AG09319 (cell line): Measurements from ENCODE around the gene GLI3.

Source experiments
- DNase-seq: peaks from one replicate; pipeline ENCODE4 v3.0.0-alpha.2; 2010; ENCODE audit warnings: low read depth; ENCODE audit errors: extremely low read depth
- TF ChIP-seq, protein P1 (sequence below): IDR thresholded peaks from 2 replicates; pipeline ENCODE4 v1.5.1; 2011; ENCODE audit warnings: low read depth, mild to moderate bottlenecking, inconsistent platforms, low read length, moderate library complexity

Gene GLI3

DNA sequence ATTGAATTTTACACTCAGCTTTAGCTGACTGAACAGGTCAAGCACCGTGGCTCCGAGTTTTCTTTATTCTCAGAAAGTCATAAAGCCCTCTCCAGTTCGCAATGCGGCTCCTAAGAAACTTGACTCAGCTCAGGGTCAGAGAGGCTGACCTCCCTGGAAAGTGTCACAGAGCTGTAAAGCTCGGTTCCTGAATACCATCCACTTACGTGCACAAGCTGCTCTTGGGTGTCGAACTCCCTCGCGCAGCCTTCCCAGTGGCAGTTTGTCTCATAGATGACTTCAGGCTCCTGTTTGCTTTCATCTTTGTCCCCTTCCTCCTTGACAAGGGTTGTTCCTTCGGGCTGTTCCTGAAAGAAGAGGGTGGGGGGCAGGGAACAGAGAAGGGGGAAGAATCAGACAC, 213.7 kb downstream of the GLI3 start:
- TF ChIP-seq, protein P1, sequence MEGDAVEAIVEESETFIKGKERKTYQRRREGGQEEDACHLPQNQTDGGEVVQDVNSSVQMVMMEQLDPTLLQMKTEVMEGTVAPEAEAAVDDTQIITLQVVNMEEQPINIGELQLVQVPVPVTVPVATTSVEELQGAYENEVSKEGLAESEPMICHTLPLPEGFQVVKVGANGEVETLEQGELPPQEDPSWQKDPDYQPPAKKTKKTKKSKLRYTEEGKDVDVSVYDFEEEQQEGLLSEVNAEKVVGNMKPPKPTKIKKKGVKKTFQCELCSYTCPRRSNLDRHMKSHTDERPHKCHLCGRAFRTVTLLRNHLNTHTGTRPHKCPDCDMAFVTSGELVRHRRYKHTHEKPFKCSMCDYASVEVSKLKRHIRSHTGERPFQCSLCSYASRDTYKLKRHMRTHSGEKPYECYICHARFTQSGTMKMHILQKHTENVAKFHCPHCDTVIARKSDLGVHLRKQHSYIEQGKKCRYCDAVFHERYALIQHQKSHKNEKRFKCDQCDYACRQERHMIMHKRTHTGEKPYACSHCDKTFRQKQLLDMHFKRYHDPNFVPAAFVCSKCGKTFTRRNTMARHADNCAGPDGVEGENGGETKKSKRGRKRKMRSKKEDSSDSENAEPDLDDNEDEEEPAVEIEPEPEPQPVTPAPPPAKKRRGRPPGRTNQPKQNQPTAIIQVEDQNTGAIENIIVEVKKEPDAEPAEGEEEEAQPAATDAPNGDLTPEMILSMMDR, result no peak
- no peak for DNase-seq

DNA sequence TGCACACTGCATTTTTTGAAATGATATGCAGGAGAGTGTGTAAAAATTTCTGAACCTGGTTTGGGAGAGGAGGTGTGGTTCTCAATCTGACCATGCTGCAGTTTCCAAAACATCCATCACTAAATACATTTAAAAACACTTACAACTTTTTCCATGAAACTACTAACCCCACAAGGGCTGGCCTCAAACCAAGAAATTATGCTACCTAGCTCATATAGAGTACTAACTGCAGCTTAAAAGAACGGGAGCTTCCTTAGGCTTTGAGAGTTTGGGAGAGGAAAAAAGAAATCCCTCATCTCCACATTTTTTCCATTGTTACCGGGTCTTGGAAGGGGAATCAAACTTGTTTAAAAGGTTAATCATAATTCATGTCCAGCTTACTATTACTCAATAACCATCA, 214.2 kb downstream of the GLI3 start:
- TF ChIP-seq, protein P1, result no peak
- DNase-seq, result no peak

DNA sequence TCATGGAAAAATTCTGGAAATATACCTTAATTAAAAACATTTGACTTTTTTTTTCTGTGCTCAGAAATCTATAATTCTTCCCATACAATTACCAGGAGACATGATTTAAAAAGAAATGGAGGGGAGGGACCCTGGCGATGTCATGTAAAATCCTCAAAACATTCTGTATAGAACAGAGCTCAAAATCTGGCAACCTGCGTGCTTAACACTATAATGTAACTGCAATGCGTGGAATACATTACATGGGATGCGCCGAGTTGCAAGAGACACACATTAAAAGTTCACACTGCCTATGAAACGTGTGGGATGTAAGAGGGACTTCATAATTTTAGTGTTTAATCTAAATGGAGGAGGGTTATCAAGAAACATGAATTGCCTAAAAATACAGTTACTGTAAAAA, 215.0 kb downstream of the GLI3 start:
- TF ChIP-seq, protein P1, result no peak
- no peak for DNase-seq

DNA sequence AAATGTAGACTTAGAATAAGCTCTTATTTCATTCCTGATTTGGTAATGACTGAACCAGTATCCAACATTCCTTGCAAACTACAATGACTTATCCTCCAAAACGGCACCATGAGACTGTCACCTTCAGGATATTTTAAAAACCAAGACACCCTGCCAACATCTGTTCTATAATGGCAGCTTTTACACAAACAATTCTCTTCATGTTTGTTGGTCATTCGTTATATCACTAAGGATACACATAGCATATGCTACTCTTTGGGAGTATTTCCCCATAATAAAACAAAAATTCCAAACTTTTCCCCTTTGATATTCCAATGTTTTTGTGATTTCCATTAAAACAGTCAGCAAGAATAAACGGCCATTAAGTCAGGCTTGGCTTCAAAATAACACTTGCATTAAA, 215.4 kb downstream of the GLI3 start:
- TF ChIP-seq, protein P1, result no peak
- DNase-seq, result no peak

DNA sequence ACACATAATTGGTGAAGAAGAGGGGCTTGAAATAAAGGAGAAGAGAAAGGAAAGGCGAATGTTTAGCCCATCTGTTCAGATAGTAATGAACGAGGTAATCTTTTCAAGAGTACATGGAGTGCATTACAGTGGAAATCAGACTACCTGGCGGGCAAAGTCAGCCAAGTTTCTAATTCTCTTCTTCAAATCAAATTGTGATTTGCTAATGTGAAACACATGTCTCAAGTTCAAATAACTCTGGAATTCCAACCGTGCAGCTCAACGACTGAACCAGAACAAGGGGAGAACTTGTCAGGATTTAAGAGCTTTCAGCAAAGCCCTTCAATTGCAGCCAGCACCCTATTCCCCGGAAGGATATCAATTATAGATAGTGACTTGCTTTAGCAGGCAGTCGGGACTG, 216.9 kb downstream of the GLI3 start:
- TF ChIP-seq, protein P1, result no peak

DNA sequence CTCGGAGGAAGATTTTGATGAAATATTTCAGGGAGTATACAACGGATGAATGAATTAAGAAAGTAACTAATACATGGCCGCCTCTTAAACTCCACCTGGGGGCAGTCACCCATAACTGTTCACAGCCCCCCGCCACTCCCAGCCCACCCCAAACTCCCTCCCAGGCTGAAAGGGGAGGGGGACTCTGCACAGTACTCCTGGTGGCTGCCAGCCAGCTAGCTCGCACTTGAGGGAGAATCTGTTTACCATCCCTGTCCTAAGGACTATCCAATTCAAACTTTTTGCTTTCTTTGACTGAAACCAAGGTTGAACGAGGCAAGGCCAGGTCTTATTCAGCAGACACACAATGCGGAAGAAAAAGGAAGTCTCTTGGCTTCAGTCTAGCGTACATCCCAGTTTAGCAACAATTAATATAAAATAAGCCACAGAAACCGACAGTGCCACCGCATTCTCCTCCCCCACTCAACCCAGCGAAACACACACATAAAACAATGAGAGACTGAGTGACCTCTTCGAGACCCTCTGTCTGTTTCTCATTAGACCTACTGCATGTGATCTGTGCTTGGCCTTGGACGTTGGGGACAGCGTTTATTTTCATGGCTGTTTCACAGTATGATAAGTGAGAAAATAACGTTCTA, 219.5 kb downstream of the GLI3 start:
- TF ChIP-seq, protein P1, result no peak
- DNase-seq, result no peak

More for the DNA sequence above, 216.9 kb downstream of the GLI3 start:
- no peak for DNase-seq

DNA sequence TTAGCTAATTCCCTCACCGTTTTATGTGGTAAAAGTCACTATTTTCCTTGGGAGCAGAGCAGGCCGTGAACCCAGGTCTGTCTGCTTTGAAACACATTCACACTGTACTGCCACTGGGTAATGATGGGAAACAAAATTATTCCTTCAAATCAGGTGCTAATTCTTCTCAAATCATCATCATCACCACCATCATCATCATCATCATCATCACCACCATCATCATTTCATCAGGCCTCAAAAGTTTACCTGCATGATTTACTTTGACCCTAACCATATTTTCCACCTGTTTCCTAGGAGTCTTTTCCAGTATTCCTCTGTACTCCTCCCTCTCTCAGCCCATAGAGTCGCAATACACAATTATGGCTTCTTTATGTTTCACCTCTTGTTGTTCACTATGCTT, 220.5 kb downstream of the GLI3 start:
- no peak for DNase-seq
- TF ChIP-seq, protein P1, result no peak
